Endothelial cell (in vitro differentiated cells): ENCODE data around the gene LTB. TPM values are rescaled to one million over a fixed set of nuclear protein-coding genes. Genes with fewer than 3 reads are reported as not detected.

ENCODE experiments used
- DNase-seq: peaks from one replicate; pipeline ENCODE4 v3.0.0; 2021; ENCODE audit warnings: low spot score
- H3K27ac Mint-ChIP-seq: one replicate; pipeline ENCODE4 v1.8.0; 2021; ENCODE audit warnings: mixed read lengths, inconsistent platforms; ENCODE audit not compliant: unreplicated experiment
- H3K27me3 Mint-ChIP-seq: one replicate; pipeline ENCODE4 v1.8.0; 2021; ENCODE audit warnings: mild to moderate bottlenecking, moderate library complexity, mixed read lengths, inconsistent platforms; ENCODE audit not compliant: unreplicated experiment
- H3K36me3 Mint-ChIP-seq: one replicate; pipeline ENCODE4 v1.8.0; 2021; ENCODE audit warnings: mild to moderate bottlenecking, low read depth, mixed read lengths, inconsistent platforms; ENCODE audit not compliant: unreplicated experiment
- H3K4me1 Mint-ChIP-seq: one replicate; pipeline ENCODE4 v1.8.0; 2021; ENCODE audit warnings: mild to moderate bottlenecking, mixed read lengths, inconsistent platforms; ENCODE audit not compliant: unreplicated experiment
- H3K4me3 Mint-ChIP-seq: one replicate; pipeline ENCODE4 v1.8.0; 2021; ENCODE audit warnings: mild to moderate bottlenecking, mixed read lengths, inconsistent platforms; ENCODE audit not compliant: unreplicated experiment
- H3K9me3 Mint-ChIP-seq: one replicate; pipeline ENCODE4 v1.8.0; 2021; ENCODE audit warnings: mixed read lengths, inconsistent platforms; ENCODE audit not compliant: unreplicated experiment
- total RNA-seq: library from RNA; stranded (reverse); fragmentation: NEBNext Ultra II Directional; extraction: Animal tissue kit (Norgen Biotek cat#: 25700); gene quantifications from one replicate; pipeline ENCODE4 v1.2.1, GENCODE V29; 2021; ENCODE audit not compliant: unreplicated experiment
- TF ChIP-seq, protein P1 (sequence below): fragments of 200-600 bp; sonication (generic); IDR thresholded peaks from one replicate; pipeline ENCODE4 v1.5.0; 2021; ENCODE audit warnings: antibody characterized with exemption; ENCODE audit not compliant: unreplicated experiment

The LTB gene
- total RNA-seq, 1 donor from 2014 or later: not detected

DNA sequence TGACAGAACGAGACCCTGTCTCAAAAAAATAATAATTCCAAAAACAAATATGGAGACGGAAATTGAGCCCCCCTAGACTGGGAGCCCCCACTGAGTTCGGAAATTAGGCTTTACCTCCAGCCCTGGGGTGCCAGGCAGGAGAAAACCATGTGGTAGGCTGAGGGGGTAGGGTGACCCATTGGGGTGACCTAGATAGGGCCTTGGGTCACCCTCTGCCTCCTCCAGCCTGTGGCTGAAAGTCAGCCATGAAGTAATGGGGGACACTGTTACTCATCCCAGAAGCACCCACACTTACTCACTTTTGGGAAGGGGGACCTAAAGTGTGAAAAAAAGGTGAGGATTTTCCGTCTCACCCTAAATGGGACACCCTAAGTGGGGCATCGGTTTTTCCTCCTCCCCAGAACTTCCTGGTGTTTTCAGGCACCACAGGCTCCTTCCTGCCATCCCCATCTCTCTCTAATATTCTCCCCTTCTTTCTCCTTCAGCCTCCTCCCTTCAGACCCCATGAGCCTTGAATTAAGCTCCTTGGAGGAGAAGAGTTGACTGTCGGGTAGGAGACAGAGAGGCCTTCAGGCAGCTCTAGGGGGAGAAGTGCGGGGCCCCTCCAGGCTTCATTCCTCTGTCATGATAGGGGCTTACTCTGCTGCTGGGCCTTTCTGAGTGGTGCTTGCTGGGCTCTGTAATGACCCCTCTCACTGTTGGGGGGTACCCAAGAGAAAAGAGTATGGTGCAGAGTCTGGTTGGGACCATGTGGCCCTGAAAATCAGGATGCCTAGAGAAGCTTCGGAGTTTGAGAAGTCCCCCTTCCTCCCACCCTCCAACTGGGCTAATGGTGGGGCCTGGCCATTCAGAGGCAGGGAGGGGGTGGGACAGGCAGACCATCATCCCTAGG lies 2.4 kb downstream of the LTB start:
- H3K9me3 Mint-ChIP-seq: no peaks in the 10 kb centered on the region
- TF ChIP-seq, protein P1, sequence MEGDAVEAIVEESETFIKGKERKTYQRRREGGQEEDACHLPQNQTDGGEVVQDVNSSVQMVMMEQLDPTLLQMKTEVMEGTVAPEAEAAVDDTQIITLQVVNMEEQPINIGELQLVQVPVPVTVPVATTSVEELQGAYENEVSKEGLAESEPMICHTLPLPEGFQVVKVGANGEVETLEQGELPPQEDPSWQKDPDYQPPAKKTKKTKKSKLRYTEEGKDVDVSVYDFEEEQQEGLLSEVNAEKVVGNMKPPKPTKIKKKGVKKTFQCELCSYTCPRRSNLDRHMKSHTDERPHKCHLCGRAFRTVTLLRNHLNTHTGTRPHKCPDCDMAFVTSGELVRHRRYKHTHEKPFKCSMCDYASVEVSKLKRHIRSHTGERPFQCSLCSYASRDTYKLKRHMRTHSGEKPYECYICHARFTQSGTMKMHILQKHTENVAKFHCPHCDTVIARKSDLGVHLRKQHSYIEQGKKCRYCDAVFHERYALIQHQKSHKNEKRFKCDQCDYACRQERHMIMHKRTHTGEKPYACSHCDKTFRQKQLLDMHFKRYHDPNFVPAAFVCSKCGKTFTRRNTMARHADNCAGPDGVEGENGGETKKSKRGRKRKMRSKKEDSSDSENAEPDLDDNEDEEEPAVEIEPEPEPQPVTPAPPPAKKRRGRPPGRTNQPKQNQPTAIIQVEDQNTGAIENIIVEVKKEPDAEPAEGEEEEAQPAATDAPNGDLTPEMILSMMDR: no peak
- peaks cover 12% of the 10 kb centered on the region for H3K4me1 Mint-ChIP-seq
- H3K27me3 Mint-ChIP-seq: peaks cover 11% of the 10 kb centered on the region
- no peak overlapping the region for H3K27ac Mint-ChIP-seq
- DNase-seq: no peak
- H3K4me3 Mint-ChIP-seq: peak overlapping the region; percentile 79
- H3K36me3 Mint-ChIP-seq: no peaks in the 10 kb centered on the region

DNA sequence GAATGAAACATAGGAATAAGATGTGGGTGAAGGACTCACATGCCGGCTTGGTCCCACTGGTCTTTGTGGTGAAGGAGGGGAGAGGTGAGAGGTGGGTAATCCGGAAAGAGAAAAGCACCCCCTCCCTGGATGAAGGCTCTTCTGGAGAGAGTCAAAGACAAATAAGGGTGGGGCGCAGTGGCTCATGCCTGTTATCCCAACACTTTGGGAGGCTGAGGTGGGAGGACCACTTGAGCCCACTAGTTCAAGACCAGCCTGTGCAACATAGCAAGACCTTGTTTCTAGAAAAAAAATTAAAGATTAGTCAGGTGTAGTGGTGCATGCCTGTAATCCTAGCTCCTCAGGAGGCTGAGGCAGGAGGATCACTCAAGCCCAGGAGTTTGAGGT lies 3.1 kb downstream of the LTB start:
- H3K4me1 Mint-ChIP-seq: peaks cover 15% of the 10 kb centered on the region
- no peak for DNase-seq
- peaks cover 11% of the 10 kb centered on the region for H3K27me3 Mint-ChIP-seq
- H3K27ac Mint-ChIP-seq: no peak overlapping the region
- TF ChIP-seq, protein P1: no peak
- H3K36me3 Mint-ChIP-seq: no peaks in the 10 kb centered on the region
- no peak overlapping the region for H3K4me3 Mint-ChIP-seq
- H3K9me3 Mint-ChIP-seq: no peaks in the 10 kb centered on the region

DNA sequence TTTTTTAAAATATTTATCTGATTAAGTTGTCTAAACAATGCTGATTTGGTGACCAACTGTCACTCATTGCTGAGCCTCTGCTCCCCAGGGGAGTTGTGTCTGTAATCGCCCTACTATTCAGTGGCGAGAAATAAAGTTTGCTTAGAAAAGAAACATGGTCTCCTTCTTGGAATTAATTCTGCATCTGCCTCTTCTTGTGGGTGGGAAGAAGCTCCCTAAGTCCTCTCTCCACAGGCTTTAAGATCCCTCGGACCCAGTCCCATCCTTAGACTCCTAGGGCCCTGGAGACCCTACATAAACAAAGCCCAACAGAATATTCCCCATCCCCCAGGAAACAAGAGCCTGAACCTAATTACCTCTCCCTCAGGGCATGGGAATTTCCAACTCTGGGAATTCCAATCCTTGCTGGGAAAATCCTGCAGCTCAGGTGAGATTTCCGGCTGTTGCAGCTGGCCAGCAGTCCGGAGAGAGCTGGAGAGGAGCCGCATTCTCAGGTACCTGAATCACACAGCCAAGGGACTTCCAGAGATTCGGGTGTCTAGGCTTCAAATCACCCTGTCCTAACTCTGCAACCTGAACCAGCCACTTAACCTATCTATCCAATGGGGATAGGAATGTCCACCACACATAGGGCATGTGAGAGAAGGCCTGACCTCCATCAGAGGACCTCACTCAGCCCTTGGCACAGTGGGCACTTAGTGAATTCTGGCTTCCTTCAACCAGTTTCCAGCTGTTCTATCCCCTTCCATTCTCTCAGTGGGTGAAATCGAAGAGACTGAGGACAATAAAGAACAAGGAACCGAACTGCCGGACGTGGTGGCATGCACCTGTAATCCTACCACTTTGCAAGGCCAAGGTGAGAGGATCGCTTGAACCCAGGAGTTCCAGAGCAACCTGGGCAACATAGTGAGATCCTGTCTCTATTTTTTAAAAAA lies 3.8 kb downstream of the LTB start:
- Mint-ChIP-seq H3K9me3 (no peaks in the 10 kb centered on the region), H3K4me3 (no peak overlapping the region), H3K27me3 (peaks cover 11% of the 10 kb centered on the region), H3K36me3 (no peaks in the 10 kb centered on the region), H3K27ac (no peak overlapping the region), H3K4me1 (peaks cover 20% of the 10 kb centered on the region)
- DNase-seq: no peak
- TF ChIP-seq, protein P1: no peak

DNA sequence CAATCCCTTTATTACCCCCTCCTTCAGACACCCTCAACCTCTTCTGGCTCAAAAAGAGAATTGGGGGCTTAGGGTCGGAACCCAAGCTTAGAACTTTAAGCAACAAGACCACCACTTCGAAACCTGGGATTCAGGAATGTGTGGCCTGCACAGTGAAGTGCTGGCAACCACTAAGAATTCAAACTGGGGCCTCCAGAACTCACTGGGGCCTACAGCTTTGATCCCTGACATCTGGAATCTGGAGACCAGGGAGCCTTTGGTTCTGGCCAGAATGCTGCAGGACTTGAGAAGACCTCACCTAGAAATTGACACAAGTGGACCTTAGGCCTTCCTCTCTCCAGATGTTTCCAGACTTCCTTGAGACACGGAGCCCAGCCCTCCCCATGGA lies 4.7 kb downstream of the LTB start:
- no peak for DNase-seq

More for the DNA sequence above, 4.7 kb downstream of the LTB start:
- no peak overlapping the region for H3K27ac Mint-ChIP-seq
- no peak overlapping the region for H3K4me3 Mint-ChIP-seq
- H3K36me3 Mint-ChIP-seq: no peaks in the 10 kb centered on the region
- peaks cover 10% of the 10 kb centered on the region for H3K27me3 Mint-ChIP-seq
- H3K9me3 Mint-ChIP-seq: no peaks in the 10 kb centered on the region
- peaks cover 20% of the 10 kb centered on the region for H3K4me1 Mint-ChIP-seq
- TF ChIP-seq, protein P1: no peak
